ENCODE measurements around the gene AHDC1. TPM values are rescaled to one million over a fixed set of nuclear protein-coding genes. Genes with fewer than 3 reads are reported as not detected.

The AHDC1 gene
- total RNA-seq, 4 donors from 2014 or later: 14.7 to 54.3 (median 35.4) TPM

GRCh38 chr1:27496604-27497155 is 107.3 kb downstream of the AHDC1 start:
- TF ChIP-seq POLR2A (IDR thresholded peaks at IDR 0.05; ENCODE audit: low read depth) (no peak), CTCF (IDR thresholded peaks at IDR 0.05) (peak; percentile 12 to 48 (median 39)), POLR2AphosphoS5 (IDR thresholded peaks at IDR 0.05) (peak in 1 of 2 donors; percentile 17)
- H3K27me3 ChIP-seq: no peaks in the 10 kb centered on the region
- intact Hi-C loops (cut with DNase I): no loop called here
- H3K27ac ChIP-seq (replicated peaks in 1 of 4): no peak overlapping the region
- H3K4me3 ChIP-seq: peak overlapping the region; percentile 7 to 35 (median 15)
- no peaks in the 10 kb centered on the region for H3K9me3 ChIP-seq
- no peaks in the 10 kb centered on the region for H3K36me3 ChIP-seq
- 27% methylated on average over 8 of the region's 8 CpGs for WGBS
- no peak for DNase-seq (ENCODE audit: extremely low spot score)
- H3K4me1 ChIP-seq: peaks cover 19 to 28% (median 24%) of the 10 kb centered on the region in 4 donors

- H3K27me3 ChIP-seq: no peaks in the 10 kb centered on the region
- H3K27ac ChIP-seq (replicated peaks in 1 of 4): peak overlapping the region; percentile 96 to 100 (median 98)
- no peak for TF ChIP-seq CTCF (IDR thresholded peaks at IDR 0.05)
- no peak for TF ChIP-seq POLR2A (IDR thresholded peaks at IDR 0.05; ENCODE audit: low read depth)
- TF ChIP-seq POLR2AphosphoS5 (IDR thresholded peaks at IDR 0.05): no peak
- TF ChIP-seq EP300 (IDR thresholded peaks at IDR 0.05): no peak
- H3K4me3 ChIP-seq: no peak overlapping the region
- H3K36me3 ChIP-seq: no peaks in the 10 kb centered on the region
- H3K4me1 ChIP-seq: peaks cover 42 to 51% (median 49%) of the 10 kb centered on the region in 4 donors
- intact Hi-C loops (cut with DNase I): loop anchor here (5.0 kb wide), 1 partner anchor 75 kb away; no protein-coding TSS in a partner anchor
- DNase-seq (ENCODE audit: extremely low spot score): no peak
- H3K9me3 ChIP-seq: no peaks in the 10 kb centered on the region
- WGBS: 88% methylated on average over 3 of the region's 3 CpGs
Observed at GRCh38 chr1:27492796-27493195, 111.1 kb downstream of the AHDC1 start.

- no peaks in the 10 kb centered on the region for H3K36me3 ChIP-seq
- intact Hi-C loops (cut with DNase I): loop anchor here (5.0 kb wide), 1 partner anchor 75 kb away; no protein-coding TSS in a partner anchor
- H3K27ac ChIP-seq (replicated peaks in 1 of 4): peak overlapping the region; percentile 96 to 100 (median 98)
- peaks cover 44 to 54% (median 46%) of the 10 kb centered on the region in 4 donors for H3K4me1 ChIP-seq
- TF ChIP-seq CTCF (IDR thresholded peaks at IDR 0.05) (no peak), POLR2AphosphoS5 (IDR thresholded peaks at IDR 0.05) (peak; percentile 23 to 52)
- H3K4me3 ChIP-seq: no peak overlapping the region
- 28% methylated on average over 9 of the region's 9 CpGs for WGBS
- no peaks in the 10 kb centered on the region for H3K27me3 ChIP-seq
- no peaks in the 10 kb centered on the region for H3K9me3 ChIP-seq
- DNase-seq (ENCODE audit: extremely low spot score): no peak
Observed at GRCh38 chr1:27491748-27492700, 111.9 kb downstream of the AHDC1 start.

- peaks cover 0 to 4% (median 0%) of the 10 kb centered on the region in 4 donors for H3K36me3 ChIP-seq
- WGBS: 1% methylated on average over 35 of the region's 50 CpGs
- H3K27me3 ChIP-seq: no peaks in the 10 kb centered on the region
- intact Hi-C loops (cut with DNase I): loop anchor here (5.0 kb wide), 2 partner anchors 53 to 73 kb away; no protein-coding TSS in a partner anchor
- no peaks in the 10 kb centered on the region for H3K9me3 ChIP-seq
- peak within 1 kb of the TSS; percentile 96 to 100 (median 98) for H3K27ac ChIP-seq (replicated peaks in 1 of 4)
- peak within 1 kb of the TSS; percentile 87 to 99 (median 88) for H3K4me3 ChIP-seq
- peak; percentile 99 for DNase-seq (ENCODE audit: extremely low spot score)
- H3K4me1 ChIP-seq: peaks cover 46 to 60% (median 53%) of the 10 kb centered on the region in 4 donors
- TF ChIP-seq EP300 (IDR thresholded peaks at IDR 0.05): no peak
- no peak for TF ChIP-seq CTCF (IDR thresholded peaks at IDR 0.05)
- peak; percentile 96 to 98 for TF ChIP-seq POLR2AphosphoS5 (IDR thresholded peaks at IDR 0.05)
- peak; percentile 95 for TF ChIP-seq POLR2A (IDR thresholded peaks at IDR 0.05; ENCODE audit: low read depth)
Observed at GRCh38 chr1:27489973-27490741, 113.8 kb downstream of the AHDC1 start, which contains the start of gene WASF2. Gene WASF2 (minus strand): TSS chr1:27490167. CDS start chr1:27428890, 61,277 bp downstream.

Measured in esophagus muscularis mucosa (tissue), 4 donors.